GM18498 (cell line): ENCODE data around the gene TBRG4.

Source experiments
- ATAC-seq: cut with Tn5 transposase; IDR thresholded peaks from one replicate; pipeline ENCODE4 v1.9.1; 2021; ENCODE audit warnings: mild to moderate bottlenecking, moderate library complexity; ENCODE audit not compliant: unreplicated experiment

TBRG4 gene

DNA sequence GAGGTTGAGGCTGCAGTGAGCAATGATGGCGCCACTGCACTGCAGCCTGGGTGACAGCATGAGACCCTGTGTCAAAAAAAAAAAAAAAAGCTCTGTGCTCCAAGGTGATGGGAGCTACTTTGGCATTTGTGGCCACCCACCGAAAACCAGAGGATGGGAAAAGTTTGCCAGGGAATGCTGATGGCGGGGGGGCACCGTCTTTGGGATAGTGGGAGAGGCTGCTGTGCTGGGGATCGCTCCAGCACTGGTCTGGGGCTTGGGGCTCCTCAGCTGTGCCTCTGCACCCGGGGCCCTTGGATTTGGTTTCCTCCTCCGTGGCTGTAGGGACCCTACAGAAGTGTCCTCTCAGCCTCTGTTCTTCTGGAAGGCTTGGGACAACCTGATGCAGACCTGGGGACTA, 34.4 kb upstream of the TBRG4 start:
- no peak for ATAC-seq

DNA sequence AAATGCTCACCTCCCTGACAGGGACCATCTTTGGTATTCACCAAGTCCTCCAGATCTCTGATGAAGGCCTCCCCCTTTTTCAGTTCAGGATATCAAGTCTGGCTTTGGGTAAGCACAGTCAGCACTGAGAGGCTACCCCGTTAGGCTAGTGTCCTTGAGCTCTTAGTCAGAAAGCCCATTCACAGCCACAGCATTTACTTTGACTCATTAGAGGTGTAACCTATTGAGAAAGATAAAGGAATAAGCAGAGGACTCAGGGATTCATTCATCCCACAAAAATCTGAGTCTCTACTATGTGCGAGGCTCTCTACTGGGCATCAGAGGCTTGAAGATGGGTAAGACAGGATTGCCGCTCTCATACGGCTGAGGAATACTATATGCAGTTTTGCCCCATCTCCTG, 32.1 kb upstream of the TBRG4 start:
- no peak for ATAC-seq

GRCh38 chr7:45140827-45141226, 29.3 kb upstream of the TBRG4 start:
- ATAC-seq: no peak

GRCh38 chr7:45138433-45139267, 27.2 kb upstream of the TBRG4 start:
- ATAC-seq: no peak

DNA sequence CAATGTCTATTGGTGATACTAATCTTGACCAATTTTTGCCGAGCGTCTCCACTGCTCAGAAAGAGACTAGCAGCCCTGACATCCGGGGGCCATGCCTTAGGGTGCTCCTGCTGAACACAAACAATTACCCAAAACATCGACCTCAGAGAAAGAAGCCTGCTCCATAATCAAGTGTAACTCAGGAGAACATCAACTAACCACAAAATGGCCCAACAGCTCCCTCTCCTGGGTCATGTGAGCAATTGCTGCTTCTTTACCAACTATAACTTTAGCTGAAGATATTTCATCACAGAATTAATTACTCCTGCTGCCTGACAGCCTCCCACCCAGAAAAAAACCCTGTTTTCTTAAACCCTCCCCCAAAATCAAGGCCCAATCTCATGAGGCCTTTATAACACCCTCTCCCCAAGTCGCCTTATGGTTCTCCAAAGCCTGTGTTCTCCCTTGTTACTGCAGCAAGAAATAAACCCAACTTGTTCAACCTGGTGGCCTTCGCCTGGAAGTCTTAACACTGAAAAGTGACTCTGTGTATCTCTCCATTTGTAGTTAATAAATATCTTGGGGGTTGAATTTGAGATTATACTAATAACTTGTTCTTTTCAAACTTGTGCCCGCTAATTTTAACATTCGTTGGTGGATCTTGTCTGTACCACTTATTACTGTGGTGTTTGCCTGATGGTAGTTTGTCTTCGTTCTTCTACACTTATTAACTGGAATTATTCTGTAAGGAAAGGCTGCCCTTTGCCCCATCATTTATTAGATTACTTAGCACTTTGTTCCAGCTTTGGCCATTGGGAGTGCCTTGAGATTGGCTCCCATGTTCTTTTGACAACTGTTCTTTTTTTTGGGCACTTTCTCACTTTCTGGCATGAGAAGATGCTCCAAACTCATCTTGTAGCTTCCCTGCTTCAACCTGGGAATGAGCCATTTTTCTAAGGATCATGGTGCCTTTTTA, 24.9 kb upstream of the TBRG4 start:
- ATAC-seq: peak; percentile 58

DNA sequence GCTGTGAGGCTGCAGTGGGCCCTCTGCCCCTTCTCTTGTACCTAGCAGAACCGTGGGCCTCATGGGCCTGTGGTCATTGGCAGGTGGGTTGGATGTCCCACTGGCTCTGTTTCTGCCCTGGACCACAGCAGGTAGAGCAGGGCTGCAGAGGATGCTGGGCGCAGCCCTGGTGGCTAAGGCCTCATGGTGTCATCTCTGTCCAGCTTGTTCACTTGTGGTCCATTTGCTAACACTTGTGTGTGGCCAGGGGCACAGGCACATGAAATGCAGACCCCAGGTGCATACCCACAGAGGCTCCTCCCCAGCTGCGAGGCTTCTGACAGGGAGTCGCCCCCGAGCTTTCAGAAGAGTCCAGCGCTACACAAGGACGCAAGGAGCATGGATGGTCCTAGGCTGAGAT, 22.4 kb upstream of the TBRG4 start:
- no peak for ATAC-seq

DNA sequence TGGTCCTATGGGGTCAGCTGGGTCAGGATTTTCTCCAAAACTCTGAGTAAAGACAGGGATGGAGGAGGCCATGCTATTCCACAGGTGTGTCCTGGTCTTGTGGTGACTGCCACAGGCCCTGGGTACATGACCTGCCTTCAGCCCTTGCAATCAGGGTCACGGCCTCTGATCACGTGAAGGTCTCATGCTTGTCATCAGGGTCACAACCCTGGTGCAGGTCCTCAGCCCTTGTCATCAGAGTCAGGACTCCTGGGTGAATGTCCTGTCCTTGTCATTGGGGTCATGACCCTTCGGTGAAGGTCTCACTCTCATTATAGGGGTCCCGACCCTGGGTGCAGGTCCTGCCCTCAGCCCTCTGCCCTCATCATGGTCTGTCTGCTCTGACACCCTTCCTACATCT, 21.9 kb upstream of the TBRG4 start:
- ATAC-seq: no peak

DNA sequence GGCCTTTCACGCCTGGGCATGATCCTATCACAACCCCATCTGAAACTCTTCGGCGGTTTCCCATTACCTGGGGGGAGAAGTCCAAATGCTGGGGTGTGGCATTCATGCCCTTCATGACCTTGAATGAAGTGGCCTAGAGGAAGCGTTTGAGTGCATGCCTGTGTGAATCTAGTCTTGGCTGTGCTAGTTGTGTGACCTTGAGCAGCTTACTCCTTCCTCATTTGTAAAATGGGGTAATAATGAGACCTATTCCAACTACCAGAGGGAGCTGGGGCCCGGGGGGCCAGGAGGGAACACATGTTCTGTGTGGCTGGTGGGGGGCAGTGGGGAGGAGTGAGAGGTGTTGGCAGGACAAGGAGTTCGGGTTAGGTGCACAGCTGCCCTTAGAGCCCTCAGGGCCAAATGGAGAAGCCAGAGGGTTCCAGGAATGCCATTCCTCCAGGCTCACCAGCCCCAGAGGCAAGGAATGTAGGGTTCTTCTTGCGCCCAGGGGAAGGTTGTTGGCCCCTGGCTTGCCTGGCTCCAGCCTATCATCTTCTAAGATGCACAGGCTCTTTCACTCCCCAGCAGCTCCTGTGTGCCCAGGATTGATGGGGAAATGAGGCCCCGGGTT, 21.3 kb upstream of the TBRG4 start:
- ATAC-seq: no peak

- no peak for ATAC-seq
Observed at GRCh38 chr7:45131891-45132290, 20.4 kb upstream of the TBRG4 start.

DNA sequence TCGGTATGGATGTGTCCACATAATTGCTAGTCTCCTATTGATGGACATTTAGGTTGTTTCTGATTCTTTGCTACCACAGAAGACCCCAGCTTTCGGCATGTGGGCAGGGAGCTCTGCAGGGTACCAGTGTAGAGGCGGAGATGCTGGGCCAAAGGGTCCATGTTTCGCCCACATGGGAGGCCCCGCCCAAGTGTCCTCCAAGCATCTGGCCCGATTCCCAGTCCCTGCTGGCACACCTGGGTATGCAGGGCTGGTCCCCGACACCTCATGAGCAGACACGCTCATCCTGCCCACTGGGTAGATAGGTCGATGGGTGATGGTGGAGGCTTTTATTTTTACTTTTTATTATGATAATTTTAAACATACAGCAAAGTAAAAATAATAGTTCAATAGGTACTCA, 19.4 kb upstream of the TBRG4 start:
- no peak for ATAC-seq

DNA sequence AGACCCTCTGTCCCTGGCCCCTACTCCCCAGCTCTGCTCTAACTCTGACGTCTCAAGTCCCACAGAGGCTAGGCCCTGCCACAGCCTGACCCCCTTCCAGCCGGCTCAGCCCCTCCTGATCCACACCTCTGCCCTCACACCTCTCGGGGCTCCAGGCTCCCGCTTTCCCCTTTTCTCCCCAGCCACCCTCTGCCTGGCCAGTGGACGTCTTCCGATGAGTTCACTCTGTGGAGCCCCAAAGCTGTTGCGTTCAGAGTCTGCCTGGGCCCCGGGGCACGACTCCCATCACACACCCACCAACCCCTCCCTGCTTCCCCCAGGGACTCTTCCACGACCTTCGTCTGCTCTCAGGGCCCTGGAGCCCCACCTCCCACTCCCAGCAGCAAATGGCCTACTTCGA, 18.4 kb upstream of the TBRG4 start:
- ATAC-seq: no peak

DNA sequence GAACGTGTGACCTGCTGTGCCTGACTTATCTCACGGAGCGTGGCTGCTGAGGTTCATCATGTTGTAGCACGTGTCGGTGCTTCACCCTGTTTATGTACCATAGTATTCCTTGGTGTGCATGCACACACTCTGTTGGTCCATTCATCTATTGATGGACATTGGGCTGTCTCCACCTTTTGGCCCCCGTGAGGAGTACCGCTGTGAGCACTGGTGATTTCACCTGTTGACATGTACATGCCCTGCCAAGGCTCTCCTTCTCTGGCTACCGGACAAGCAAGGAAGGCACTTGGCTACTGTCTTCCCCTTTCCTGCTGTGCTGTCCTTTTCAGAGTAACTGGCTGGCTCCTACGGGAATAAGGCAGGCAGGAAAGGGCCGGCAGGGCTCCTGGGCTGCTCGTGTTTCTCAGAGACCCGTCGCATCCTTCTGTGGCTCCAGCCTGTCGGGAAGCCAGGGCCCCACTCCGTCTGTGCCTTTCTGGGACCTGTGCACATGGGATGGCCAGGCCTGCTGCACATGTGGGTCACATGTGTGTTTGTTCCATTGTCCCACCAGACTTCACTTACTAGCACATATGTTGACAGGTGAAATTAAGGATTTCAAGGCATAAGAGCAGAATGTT, 17.8 kb upstream of the TBRG4 start:
- ATAC-seq: no peak

DNA sequence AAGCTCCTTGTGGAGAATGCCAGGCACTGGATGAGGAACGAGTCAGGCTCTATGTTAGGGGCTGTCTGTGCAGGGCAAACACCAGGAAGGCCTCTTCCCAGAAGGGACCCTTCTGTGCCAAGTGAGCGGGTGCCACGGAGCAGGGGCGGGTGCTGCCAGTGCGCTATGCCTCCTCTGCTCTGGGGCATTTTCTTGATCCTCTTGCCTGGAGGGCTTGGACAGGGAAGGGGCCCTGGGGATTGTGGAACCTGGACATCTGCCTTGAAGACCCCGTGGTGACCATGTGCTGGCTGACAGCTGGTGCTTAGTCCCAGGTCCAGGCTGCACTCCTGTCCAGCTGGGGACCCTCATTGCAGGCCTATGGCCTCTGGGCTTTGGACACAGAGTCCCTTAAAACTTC, 15.4 kb upstream of the TBRG4 start:
- ATAC-seq: no peak

DNA sequence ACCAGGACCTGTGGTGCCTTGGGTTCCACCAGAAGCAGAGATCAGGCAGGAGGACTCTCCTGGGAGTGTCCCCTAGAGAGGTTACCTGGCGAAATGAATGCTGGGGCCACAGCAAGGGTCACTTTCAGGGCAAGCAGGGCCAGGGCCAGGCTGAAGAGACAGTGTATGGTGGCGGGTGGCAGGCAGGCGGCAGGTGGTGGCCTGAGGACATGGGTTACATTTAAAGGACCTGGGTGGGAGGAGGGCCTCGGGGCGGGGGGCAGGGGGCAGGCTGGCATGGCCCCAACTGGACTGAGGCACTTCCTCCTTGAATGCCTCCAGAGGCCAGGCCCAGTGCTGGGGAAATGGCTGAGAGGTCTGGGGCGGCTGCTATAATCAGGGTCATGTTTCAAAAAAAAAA, 14.7 kb upstream of the TBRG4 start:
- ATAC-seq: no peak

- ATAC-seq: no peak
Observed at GRCh38 chr7:45125193-45125904, 13.9 kb upstream of the TBRG4 start.

- ATAC-seq: no peak
Observed at GRCh38 chr7:45123913-45124710, 12.6 kb upstream of the TBRG4 start.

- ATAC-seq: no peak
Observed at GRCh38 chr7:45122975-45123860, 11.7 kb upstream of the TBRG4 start.

GRCh38 chr7:45119550-45119949, 8.1 kb upstream of the TBRG4 start:
- no peak for ATAC-seq

- ATAC-seq: no peak
Observed at GRCh38 chr7:45118889-45119331, 7.4 kb upstream of the TBRG4 start.
